ENCODE data around the gene POLR1E. TPM values are rescaled to one million over a fixed set of nuclear protein-coding genes. Genes with fewer than 3 reads are reported as not detected.

Gene POLR1E
- total RNA-seq, 4 donors from 2014 or later: 14.8 to 23.3 (median 18.5) TPM

DNA sequence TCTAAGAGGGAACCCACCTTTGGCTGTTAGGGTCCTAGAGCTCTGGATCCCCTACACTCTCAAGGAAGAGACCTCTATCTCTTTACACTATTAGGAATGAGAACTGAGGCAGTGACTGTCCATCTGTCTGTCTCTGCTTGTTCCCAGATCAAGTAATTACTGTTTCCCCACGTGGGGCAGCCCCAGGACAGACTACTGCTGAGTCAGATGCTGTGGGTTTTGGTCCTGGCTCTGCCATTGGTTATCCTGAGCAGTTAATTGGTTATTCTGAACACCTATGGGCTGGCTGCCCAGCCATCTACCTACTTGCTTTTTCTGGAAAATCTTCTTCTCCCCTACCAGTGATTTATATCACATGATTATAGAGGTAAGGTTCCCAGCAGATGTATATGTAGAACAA is 57.1 kb downstream of the POLR1E start:
- WGBS, 2 donors: 50 to 75% methylated on average over 1 of the region's 1 CpG
- Histone ChIP-seq H3K4me1 (peaks cover 10 to 17% of the 10 kb centered on the region in 2 donors), H3K27ac (peak overlapping the region in 2 of 3 donors; percentile 33 to 49), H3K9me3 (no peaks in the 10 kb centered on the region), H3K27me3 (no peaks in the 10 kb centered on the region), H3K36me3 (no peaks in the 10 kb centered on the region), H3K4me3 (replicated peaks in 1 of 3) (no peak overlapping the region)
- TF ChIP-seq POLR2A (IDR thresholded peaks at IDR 0.05): no peak
- TF ChIP-seq, protein P1, sequence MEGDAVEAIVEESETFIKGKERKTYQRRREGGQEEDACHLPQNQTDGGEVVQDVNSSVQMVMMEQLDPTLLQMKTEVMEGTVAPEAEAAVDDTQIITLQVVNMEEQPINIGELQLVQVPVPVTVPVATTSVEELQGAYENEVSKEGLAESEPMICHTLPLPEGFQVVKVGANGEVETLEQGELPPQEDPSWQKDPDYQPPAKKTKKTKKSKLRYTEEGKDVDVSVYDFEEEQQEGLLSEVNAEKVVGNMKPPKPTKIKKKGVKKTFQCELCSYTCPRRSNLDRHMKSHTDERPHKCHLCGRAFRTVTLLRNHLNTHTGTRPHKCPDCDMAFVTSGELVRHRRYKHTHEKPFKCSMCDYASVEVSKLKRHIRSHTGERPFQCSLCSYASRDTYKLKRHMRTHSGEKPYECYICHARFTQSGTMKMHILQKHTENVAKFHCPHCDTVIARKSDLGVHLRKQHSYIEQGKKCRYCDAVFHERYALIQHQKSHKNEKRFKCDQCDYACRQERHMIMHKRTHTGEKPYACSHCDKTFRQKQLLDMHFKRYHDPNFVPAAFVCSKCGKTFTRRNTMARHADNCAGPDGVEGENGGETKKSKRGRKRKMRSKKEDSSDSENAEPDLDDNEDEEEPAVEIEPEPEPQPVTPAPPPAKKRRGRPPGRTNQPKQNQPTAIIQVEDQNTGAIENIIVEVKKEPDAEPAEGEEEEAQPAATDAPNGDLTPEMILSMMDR (IDR thresholded peaks at IDR 0.05): no peak
- no peak for DNase-seq
- intact Hi-C loops (cut with DNase I): no loop called here

DNA sequence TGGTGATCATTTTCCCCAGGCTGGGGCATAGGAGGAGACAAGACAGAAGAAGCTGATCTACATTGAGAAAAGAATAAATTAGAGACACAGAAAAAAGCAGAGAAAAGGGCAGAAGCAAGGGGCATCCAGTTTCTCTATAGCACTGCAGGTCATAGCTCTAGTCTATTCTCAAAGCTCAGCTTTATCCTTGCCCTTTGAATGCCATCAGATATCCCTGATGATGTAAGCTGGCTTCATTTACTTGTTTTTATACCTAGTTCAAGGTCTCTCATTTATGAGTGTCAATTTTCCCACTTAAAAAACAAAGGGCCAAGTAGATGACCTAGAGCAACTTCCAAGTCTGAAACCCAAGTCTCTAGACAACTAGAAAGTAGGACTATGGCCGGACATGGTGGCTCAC is 57.7 kb downstream of the POLR1E start:
- WGBS, 2 donors: 95 to 100% methylated on average over 1 of the region's 1 CpG

DNA sequence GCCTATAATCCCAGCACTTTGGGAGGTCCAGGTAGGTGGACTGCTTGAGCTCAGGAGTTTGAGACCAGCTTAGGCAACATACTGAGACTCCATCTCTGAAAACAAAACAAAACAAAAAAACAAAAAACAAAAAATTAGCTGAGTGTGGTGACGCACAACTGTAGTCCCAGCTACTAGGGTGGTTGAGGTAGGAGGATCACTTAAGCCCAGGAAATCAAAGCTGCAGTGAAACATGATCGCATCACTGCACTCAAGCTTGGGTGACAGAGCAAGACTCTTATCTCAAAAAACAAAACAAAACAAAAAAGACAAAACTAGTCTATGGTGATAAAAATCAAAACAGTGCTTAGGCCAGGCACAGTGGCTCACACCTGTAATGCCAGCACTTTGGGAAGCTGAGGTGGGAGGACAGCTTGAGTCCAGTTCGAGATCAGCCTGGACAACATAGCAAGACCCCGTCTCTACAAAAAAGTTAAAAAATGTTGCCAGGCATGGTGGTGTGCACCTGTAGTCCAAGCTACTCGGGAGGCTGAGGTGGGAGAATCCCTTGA is 61.7 kb downstream of the POLR1E start:
- H3K27me3 ChIP-seq: no peaks in the 10 kb centered on the region
- no peak overlapping the region for H3K27ac ChIP-seq
- H3K9me3 ChIP-seq: no peaks in the 10 kb centered on the region
- DNase-seq: no peak
- H3K4me3 ChIP-seq (replicated peaks in 1 of 3): no peak overlapping the region
- peaks cover 6 to 8% of the 10 kb centered on the region in 2 donors for H3K4me1 ChIP-seq
- intact Hi-C loops (cut with DNase I): no loop called here
- WGBS, 2 donors: 83 to 92% methylated on average over 5 of the region's 5 CpGs
- H3K36me3 ChIP-seq: no peaks in the 10 kb centered on the region
- TF ChIP-seq, protein P1 (IDR thresholded peaks at IDR 0.05): no peak
- no peak for TF ChIP-seq POLR2A (IDR thresholded peaks at IDR 0.05)

More for the DNA sequence above, 57.7 kb downstream of the POLR1E start:
- Histone ChIP-seq H3K4me3 (replicated peaks in 1 of 3) (no peak overlapping the region), H3K4me1 (peaks cover 10 to 17% of the 10 kb centered on the region in 2 donors), H3K27ac (no peak overlapping the region), H3K27me3 (no peaks in the 10 kb centered on the region), H3K9me3 (no peaks in the 10 kb centered on the region), H3K36me3 (no peaks in the 10 kb centered on the region)
- intact Hi-C loops (cut with DNase I): no loop called here
- no peak for TF ChIP-seq POLR2A (IDR thresholded peaks at IDR 0.05)
- TF ChIP-seq, protein P1 (IDR thresholded peaks at IDR 0.05): no peak
- no peak for DNase-seq

DNA sequence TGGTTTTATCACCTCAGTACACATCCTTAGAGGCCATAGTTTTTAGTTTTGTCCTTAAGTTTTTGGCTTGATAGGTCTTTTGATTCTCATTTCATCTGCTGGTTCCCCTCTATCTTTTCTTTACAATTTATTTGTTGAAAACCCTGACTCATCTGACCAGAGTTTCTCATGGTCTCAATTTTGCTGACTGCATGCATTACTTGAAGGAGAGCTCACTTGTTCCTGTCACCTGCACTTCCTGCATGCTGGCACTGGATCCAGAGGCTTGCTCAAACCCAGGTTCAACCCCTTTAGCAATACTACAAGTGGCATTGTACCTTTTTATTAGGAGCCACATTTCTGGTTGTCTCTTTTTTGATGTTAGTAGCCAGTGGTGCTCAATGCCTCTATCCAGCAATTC is 63.8 kb downstream of the POLR1E start:
- H3K27me3 ChIP-seq: no peaks in the 10 kb centered on the region
- TF ChIP-seq, protein P1 (IDR thresholded peaks at IDR 0.05): no peak
- no peak for TF ChIP-seq POLR2A (IDR thresholded peaks at IDR 0.05)
- intact Hi-C loops (cut with DNase I): no loop called here

DNA sequence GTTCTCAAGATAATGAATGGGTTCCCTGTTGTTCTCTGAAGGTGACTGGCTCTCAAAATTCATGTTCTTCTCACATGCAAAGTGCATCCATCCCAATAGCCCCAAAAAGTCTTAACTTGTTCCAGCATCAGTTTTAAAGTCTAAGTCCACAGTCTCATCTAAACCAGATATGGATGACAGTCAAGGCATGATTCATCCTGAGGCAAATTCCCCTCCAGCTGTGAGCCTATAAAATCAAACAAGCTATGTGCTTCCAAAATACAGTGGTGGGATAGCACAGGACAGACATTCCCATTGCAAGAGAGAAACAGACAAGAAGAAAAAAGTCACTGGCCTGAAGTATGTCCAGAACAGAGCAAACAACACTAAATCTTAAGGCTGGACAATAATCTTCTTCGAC is 65.0 kb downstream of the POLR1E start:
- TF ChIP-seq POLR2A (IDR thresholded peaks at IDR 0.05): no peak
- TF ChIP-seq, protein P1 (IDR thresholded peaks at IDR 0.05): no peak
- no peak for DNase-seq
- Histone ChIP-seq H3K4me3 (replicated peaks in 1 of 3) (no peak overlapping the region), H3K9me3 (no peaks in the 10 kb centered on the region), H3K4me1 (peaks cover 6 to 8% of the 10 kb centered on the region in 2 donors), H3K27ac (peak overlapping the region in 2 of 3 donors; percentile 36 to 40), H3K27me3 (no peaks in the 10 kb centered on the region), H3K36me3 (no peaks in the 10 kb centered on the region)
- 73 to 85% methylated on average over 1 of the region's 1 CpG for WGBS, 2 donors
- intact Hi-C loops (cut with DNase I): no loop called here

More for the DNA sequence above, 63.8 kb downstream of the POLR1E start:
- no peak overlapping the region for H3K4me3 ChIP-seq (replicated peaks in 1 of 3)
- no peaks in the 10 kb centered on the region for H3K9me3 ChIP-seq
- H3K4me1 ChIP-seq: peaks cover 6 to 8% of the 10 kb centered on the region in 2 donors
- DNase-seq: peak; percentile 31 to 44
- H3K27ac ChIP-seq: peak overlapping the region; percentile 16 to 49 (median 46)
- H3K36me3 ChIP-seq: no peaks in the 10 kb centered on the region
